ENCODE results near the gene ZNF407. TPM values are rescaled to one million over a fixed set of nuclear protein-coding genes. Genes with fewer than 3 reads are reported as not detected.

ZNF407 gene
- total and polyA plus RNA-seq, 2 of the 13 experiments (the other 11 are each of a cell fraction or from before 2014, with no cell fraction given) = 2.3 to 8.7 TPM

- TF ChIP-seq DBP (CRISPR knock-in tag; IDR thresholded peaks at IDR 0.05; ENCODE audit: not compliant biosample characterization) = no peak
- TF ChIP-seq ZNF605 (CRISPR knock-in tag; IDR thresholded peaks at IDR 0.05) = no peak
- no peak for TF ChIP-seq ZBTB43 (CRISPR knock-in tag; conservative IDR thresholded peaks at IDR 0.05)
- TF ChIP-seq THAP11 (CRISPR knock-in tag; IDR thresholded peaks at IDR 0.05) = no peak
- TF ChIP-seq SKI (IDR thresholded peaks at IDR 0.05; ENCODE audit: partially characterized antibody) = no peak
- no peak for TF ChIP-seq THAP8 (CRISPR knock-in tag; IDR thresholded peaks at IDR 0.05; ENCODE audit: borderline replicate concordance)
- TF ChIP-seq PHF21A (CRISPR knock-in tag; IDR thresholded peaks at IDR 0.05) = no peak
- no peak for TF ChIP-seq ZNF260 (CRISPR knock-in tag; IDR thresholded peaks at IDR 0.05; ENCODE audit: borderline replicate concordance, low read depth)
- TF ChIP-seq SALL1 (CRISPR knock-in tag; IDR thresholded peaks at IDR 0.05) = no peak
- no peak for TF ChIP-seq ZNF644 (CRISPR knock-in tag; IDR thresholded peaks at IDR 0.05; ENCODE audit: low read depth)
- TF ChIP-seq CEBPG (CRISPR knock-in tag; IDR thresholded peaks at IDR 0.05) = peak; percentile 78
- no peak for TF ChIP-seq ATF2 (CRISPR knock-in tag; IDR thresholded peaks at IDR 0.05)
- no peak for TF ChIP-seq ZNF710 (CRISPR knock-in tag; IDR thresholded peaks at IDR 0.05; ENCODE audit: borderline replicate concordance)
- no peak for TF ChIP-seq ZNF580 (CRISPR knock-in tag; IDR thresholded peaks at IDR 0.05; ENCODE audit: borderline replicate concordance, low read depth)
- TF ChIP-seq ZNF407 (CRISPR knock-in tag; IDR thresholded peaks at IDR 0.05; ENCODE audit: not compliant biosample characterization) = no peak
Observed at GRCh38 chr18:74733598-74733997, 135.9 kb downstream of the ZNF407 start (continued).
